RKO (cell line): ENCODE measurements around the gene PDE6C.

Experiments
- DNase-seq: peaks from one replicate; pipeline ENCODE4 v3.0.0-alpha.2; 2016; ENCODE audit warnings: low spot score

Gene PDE6C

DNA sequence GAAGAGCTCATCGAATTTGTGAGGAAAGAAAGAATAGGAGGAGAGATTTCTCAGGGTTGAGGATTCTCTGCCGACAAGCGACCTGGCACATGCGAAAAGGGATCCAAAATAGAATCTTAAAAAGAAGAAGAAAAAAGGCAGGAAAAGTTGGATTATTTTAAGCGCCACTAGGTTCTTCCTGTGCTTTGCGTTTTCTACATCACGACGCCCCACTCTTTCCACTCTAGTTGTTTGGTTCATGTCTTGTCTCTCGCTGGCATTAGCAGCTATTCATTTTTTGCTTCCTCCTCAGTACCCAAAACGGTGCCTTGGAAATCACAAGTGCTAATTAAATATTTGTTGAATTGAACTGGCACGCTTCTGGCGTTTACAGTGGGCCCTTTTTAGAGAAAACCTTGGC is 90.7 kb downstream of the PDE6C start:
- peak; percentile 11 for DNase-seq

DNA sequence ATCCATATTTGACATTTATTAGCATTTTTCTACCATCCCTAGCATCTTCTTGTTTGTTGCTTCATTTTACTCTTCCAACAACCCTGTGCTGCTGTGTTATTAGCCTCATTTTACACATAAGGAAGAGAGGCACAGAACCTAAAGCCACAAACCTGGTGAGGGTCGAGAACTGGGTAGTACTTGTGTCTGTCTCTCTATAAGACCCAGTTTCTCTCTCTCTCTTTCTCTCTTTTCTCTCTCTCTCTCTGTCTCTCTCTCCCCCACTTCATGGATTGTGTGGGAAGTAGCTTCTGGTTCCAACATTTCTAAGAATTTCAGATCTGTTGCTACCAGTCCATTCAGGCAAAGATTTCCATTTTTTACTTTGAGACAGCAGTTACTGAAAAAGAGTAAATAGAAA is 91.5 kb downstream of the PDE6C start:
- no peak for DNase-seq

DNA sequence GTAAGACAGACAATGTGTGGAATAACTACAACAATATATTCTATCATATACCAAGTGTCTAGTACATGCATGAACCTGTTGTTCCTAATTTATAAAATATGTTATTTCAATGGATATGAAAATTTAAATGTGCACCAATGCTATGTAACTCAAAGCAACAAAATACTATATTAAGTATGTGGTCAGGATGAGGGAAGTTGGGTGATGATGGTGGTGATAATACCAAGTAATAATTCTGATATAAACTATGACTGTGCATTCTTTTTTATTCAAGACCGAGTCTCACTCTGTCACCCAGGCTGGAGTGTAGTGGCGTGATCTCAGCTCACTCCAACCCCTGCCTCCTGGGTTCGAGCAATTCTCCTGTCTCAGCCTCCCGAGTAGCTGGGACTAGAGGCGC is 92.1 kb downstream of the PDE6C start:
- DNase-seq, result no peak

DNA sequence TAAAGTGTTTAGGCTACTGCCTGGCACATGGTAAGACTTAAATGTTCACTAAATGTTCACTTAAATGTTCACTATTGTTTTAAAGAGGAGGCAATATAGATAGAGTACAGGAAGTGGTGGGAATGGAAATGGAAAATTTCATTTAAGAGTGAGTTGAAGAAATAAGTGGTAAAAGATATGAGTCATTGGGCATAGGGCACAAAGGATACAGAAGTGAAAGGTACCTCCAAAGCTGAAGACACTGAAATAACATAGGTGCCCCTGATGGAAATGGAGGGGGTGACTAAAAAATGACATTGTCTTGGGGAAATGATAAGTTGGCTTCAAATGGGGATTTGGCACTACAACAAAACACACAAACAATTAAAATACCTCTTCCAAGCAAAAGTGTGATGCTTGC is 95.3 kb downstream of the PDE6C start:
- no peak for DNase-seq

DNA sequence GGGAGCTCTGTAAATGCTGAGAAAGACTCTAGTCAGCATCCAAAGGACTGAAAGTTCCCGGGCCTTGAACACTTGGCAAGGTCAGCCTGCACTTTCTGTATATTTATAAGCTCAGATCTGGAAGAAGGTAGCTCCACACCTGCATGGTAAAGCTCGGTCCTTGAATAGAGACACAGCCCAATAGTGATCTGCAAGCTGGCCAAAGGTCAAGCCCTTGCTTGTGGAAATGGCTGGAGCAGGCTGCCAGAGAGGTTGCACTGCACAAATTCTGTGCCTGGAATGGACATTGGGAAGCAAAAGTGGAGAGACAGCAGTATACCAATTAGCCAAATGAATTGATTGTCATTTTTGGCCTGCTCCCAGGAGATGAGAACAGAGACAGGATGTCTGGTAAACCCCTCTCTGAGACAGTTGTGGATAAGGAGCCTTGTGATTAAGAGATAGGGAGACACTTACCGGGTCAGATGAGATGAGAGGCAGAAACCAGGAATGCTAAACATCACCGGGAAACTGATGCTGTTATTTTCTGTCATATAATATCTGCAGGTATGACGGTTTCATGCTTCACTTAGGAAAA is 98.1 kb downstream of the PDE6C start:
- DNase-seq, result no peak

DNA sequence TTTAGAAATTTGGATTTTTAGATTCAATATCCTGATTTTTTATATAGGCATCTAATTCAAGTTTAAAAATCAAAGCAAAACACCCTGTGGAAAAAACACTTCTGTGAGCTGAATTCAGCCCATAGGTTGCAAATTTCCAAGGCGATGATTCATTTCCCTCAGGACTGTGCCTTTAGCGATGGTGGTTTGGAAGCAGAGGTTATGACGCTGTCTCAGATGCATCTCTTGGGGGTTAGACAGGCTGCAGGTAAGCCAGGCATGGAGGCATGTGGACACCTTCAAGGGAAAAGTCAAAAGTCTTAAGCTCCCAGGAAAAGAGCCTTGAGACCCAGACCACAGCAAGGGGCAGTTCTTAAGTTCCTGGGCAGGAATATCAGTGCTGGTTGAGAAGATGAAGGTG is 99.6 kb downstream of the PDE6C start:
- DNase-seq, result no peak

DNA sequence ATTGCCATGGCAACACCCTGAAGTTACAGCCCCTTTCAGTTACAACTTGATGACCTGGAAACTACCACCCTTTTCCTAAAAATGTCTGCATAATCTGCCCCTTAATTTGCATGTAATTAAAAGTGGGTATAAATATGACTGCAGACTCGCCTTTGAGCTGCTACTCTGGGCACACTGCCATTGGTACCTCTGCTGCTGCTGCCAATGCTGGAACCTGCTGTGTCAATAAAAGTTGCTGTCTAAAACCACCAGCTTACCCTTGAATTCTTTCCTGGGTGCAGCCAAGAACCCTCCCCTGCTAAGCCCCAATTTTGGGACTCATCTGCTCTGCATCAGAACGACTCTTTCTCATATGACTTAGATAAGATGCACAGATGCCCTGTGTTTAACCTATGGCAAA is 100.3 kb downstream of the PDE6C start:
- no peak for DNase-seq

DNA sequence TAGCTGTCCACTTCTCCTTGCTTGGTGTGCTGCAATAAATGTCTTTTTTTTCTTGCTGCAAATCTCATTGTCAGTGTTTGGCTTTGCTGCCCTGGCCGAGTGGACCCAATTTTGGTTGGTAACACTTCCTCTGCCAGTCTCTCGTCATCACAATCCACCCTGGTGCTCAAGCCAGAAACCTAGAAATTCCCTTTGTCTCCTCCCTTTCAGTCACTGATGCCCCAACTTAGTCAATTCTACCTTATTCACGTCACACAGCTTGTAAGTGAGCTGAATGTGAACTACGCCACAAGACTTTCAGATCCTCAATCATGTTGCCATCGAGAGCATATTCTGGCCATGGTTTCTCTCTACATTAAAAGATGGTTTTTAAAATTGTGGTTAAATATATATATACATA is 103.0 kb downstream of the PDE6C start:
- DNase-seq, result no peak
